ENCODE measurements around the gene ADAMTS9.
A peak's percentile ranks its signal among the peaks of the same experiment; 100 is the strongest.

The ADAMTS9 gene

GRCh38 chr3:64687781-64688604 is at the start of gene ADAMTS9:
ADAMTS9 (minus strand) TSS chr3:64688000; CDS start chr3:64687657, 343 bp downstream.
- DNase-seq (ENCODE audit: low spot score), result peak; percentile 72

GRCh38 chr3:64732576-64732975 is 44.8 kb upstream of the ADAMTS9 start:
- DNase-seq (ENCODE audit: low spot score), result no peak

- no peak for DNase-seq (ENCODE audit: low spot score)
Measured at GRCh38 chr3:64730681-64731080, 42.9 kb upstream of the ADAMTS9 start.

GRCh38 chr3:64728994-64729393 is 41.2 kb upstream of the ADAMTS9 start:
- DNase-seq (ENCODE audit: low spot score), result peak; percentile 88

- DNase-seq (ENCODE audit: low spot score), result peak; percentile 72
Measured at GRCh38 chr3:64728428-64728827, 40.6 kb upstream of the ADAMTS9 start.

GRCh38 chr3:64726414-64727090 is 38.8 kb upstream of the ADAMTS9 start:
- no peak for DNase-seq (ENCODE audit: low spot score)

GRCh38 chr3:64718976-64719375 is 31.2 kb upstream of the ADAMTS9 start:
- DNase-seq (ENCODE audit: low spot score), result no peak

- no peak for DNase-seq (ENCODE audit: low spot score)
Measured at GRCh38 chr3:64717872-64718613, 30.2 kb upstream of the ADAMTS9 start.

GRCh38 chr3:64717411-64717810 is 29.6 kb upstream of the ADAMTS9 start:
- DNase-seq (ENCODE audit: low spot score), result no peak

- no peak for DNase-seq (ENCODE audit: low spot score)
Measured at GRCh38 chr3:64716110-64716710, 28.4 kb upstream of the ADAMTS9 start.

- no peak for DNase-seq (ENCODE audit: low spot score)
Measured at GRCh38 chr3:64715211-64715982, 27.6 kb upstream of the ADAMTS9 start.

- DNase-seq (ENCODE audit: low spot score), result no peak
Measured at GRCh38 chr3:64708456-64708855, 20.7 kb upstream of the ADAMTS9 start.

- no peak for DNase-seq (ENCODE audit: low spot score)
Measured at GRCh38 chr3:64705946-64706345, 18.1 kb upstream of the ADAMTS9 start.

- no peak for DNase-seq (ENCODE audit: low spot score)
Measured at GRCh38 chr3:64696896-64697295, 9.1 kb upstream of the ADAMTS9 start.

- no peak for DNase-seq (ENCODE audit: low spot score)
Measured at GRCh38 chr3:64694114-64694513, 6.3 kb upstream of the ADAMTS9 start.

GRCh38 chr3:64693031-64693430 is 5.2 kb upstream of the ADAMTS9 start:
- DNase-seq (ENCODE audit: low spot score), result peak; percentile 18

GRCh38 chr3:64691051-64691450 is 3.3 kb upstream of the ADAMTS9 start:
- DNase-seq (ENCODE audit: low spot score), result peak; percentile 72

GRCh38 chr3:64687086-64687780 is 567 bp downstream of the ADAMTS9 start:
- no peak for DNase-seq (ENCODE audit: low spot score)

- peak; percentile 63 for DNase-seq (ENCODE audit: low spot score)
Measured at GRCh38 chr3:64686446-64686908, 1.3 kb downstream of the ADAMTS9 start.

GRCh38 chr3:64685800-64686445 is 1.9 kb downstream of the ADAMTS9 start:
- DNase-seq (ENCODE audit: low spot score), result peak; percentile 81
